ENCODE data around the gene ST6GALNAC3.

GRCh38 chr1:76156987-76157386 is 82.4 kb downstream of the ST6GALNAC3 start:
- TF ChIP-seq EZH2 (IDR thresholded peaks at IDR 0.05; ENCODE audit: borderline replicate concordance) (no peak), CTCF (IDR thresholded peaks at IDR 0.05; ENCODE audit: poor library complexity) (no peak)

Measured in hepatocyte (in vitro differentiated cells).